Gastroesophageal sphincter (tissue), 3 donors: ENCODE measurements around the gene DNAJC12.

Experiments used
- CTCF ChIP-seq, 4 experiments: fragments of 200-600 bp in 2 of 4; fragments of 450-650 bp in 2 of 4; sonication (generic) in 1 of 4; IDR thresholded peaks; one replicate each; pipeline ENCODE4 v1.5.1; 2017 to 2019; ENCODE audit warnings: antibody characterized with exemption in 4 of 4, mild to moderate bottlenecking in 2 of 4, moderate library complexity in 2 of 4
- POLR2A ChIP-seq, 2 donors: fragments of 450-650 bp; IDR thresholded peaks; one replicate each; pipeline ENCODE4 v1.6.1; 2017; ENCODE audit warnings: antibody characterized with exemption in 2 of 2, mild to moderate bottlenecking in 2 of 2, moderate library complexity in 1 of 2
- POLR2AphosphoS5 ChIP-seq: sonication (generic); formaldehyde crosslinking; IDR thresholded peaks from one replicate; pipeline ENCODE4 v1.6.1; 2017; ENCODE audit warnings: antibody characterized with exemption

GRCh38 chr10:67861750-67862432 is 23.9 kb upstream of the DNAJC12 start:
- TF ChIP-seq CTCF (IDR thresholded peaks at IDR 0.05) (no peak), POLR2A (IDR thresholded peaks at IDR 0.05) (no peak), POLR2AphosphoS5 (no peak)
